ENCODE measurements around the gene TRAF5.

DNA sequence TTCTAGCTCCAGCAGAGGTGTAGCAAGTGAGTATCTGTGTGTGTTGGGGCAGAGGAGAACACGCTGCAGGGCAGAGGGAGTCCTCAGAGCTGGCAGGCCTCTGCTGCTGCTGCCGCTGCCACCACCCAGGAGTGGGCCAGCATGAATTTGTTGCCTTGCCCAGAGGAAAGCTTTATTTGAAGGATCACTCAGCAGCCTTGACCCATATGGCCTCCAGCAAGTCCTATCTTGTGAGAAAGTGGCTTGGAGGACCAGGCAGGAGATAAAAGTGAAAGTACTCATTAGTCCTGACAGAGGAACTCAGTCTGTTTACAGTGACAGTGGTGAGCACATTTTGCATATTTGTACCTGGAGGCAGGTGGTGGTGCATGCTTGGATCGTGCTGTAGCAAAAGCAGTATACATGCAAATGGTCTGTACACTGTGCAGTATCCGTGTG, 3.1 kb downstream of the TRAF5 start:
- TF ChIP-seq, protein P1, sequence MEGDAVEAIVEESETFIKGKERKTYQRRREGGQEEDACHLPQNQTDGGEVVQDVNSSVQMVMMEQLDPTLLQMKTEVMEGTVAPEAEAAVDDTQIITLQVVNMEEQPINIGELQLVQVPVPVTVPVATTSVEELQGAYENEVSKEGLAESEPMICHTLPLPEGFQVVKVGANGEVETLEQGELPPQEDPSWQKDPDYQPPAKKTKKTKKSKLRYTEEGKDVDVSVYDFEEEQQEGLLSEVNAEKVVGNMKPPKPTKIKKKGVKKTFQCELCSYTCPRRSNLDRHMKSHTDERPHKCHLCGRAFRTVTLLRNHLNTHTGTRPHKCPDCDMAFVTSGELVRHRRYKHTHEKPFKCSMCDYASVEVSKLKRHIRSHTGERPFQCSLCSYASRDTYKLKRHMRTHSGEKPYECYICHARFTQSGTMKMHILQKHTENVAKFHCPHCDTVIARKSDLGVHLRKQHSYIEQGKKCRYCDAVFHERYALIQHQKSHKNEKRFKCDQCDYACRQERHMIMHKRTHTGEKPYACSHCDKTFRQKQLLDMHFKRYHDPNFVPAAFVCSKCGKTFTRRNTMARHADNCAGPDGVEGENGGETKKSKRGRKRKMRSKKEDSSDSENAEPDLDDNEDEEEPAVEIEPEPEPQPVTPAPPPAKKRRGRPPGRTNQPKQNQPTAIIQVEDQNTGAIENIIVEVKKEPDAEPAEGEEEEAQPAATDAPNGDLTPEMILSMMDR (IDR thresholded peaks at IDR 0.05), result no peak
- TF ChIP-seq POLR2A (IDR thresholded peaks at IDR 0.05), result peak in 1 of 4 donors; percentile 9
